ENCODE data around the gene P2RY6.
"Not testable (repeated sequence)": the region's sequence is repeated elsewhere in the genome, so short reads cannot be mapped to it uniquely, and the experiment has no call there.

Gene P2RY6

DNA sequence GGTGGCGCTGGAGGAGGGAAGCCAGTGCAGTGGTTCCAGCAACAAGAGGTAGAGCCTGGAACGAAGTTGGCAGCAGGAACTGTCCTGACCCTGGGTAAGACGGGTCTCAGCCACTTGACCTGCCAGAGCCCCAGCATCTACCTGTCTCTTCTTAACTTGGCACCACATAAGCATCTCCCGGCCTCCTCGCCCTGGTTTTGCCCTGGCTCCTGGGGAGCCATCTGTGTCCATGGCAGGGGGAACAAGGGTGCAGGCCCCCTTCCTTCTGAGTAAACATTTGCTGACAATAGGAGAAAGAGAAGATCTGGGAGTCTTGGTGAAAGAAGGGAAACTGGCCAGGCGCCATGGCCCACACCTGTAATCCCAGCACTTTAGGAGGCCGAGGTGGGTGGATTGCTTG, 41.2 kb upstream of the P2RY6 start:
- H3K4me3 ChIP-seq (ENCODE audit: low read length): no peak overlapping the region
- no peak overlapping the region for H3K9ac ChIP-seq (ENCODE audit: low read length)
- H3K9me3 ChIP-seq (ENCODE audit: control insufficient read depth, low read length): no peaks in the 10 kb centered on the region
- H3K27me3 ChIP-seq (ENCODE audit: control insufficient read depth, insufficient read depth, low read length): no peaks in the 10 kb centered on the region
- H3K4me1 ChIP-seq (ENCODE audit: control insufficient read depth, insufficient read depth, low read length): peaks cover 7% of the 10 kb centered on the region
- no peaks in the 10 kb centered on the region for H3K36me3 ChIP-seq (ENCODE audit: control insufficient read depth, insufficient read depth, low read length)

DNA sequence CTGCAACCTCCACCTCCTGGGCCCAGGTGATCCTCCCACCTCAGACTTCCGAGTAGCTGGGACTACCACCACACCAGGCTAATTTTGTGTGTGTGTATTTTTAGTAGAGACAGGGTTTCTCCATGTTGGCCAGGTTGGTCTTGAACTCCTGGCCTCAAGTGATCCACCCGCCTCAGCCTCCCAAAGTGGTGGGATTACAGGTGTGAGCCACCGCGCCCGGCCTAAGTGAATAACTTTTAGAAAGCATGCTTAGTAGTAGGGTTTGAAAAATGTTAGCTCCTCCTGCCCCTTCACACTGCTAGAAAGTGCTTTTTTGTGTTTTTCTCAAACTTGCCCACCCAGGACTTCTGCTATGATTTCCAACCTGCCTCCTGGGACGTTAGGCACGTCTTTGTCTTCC, 39.7 kb upstream of the P2RY6 start:
- H3K36me3 ChIP-seq (ENCODE audit: control insufficient read depth, insufficient read depth, low read length); H3K4me3 ChIP-seq (ENCODE audit: low read length); H3K4me1 ChIP-seq (ENCODE audit: control insufficient read depth, insufficient read depth, low read length); H3K27me3 ChIP-seq (ENCODE audit: control insufficient read depth, insufficient read depth, low read length); H3K9me3 ChIP-seq (ENCODE audit: control insufficient read depth, low read length); H3K9ac ChIP-seq (ENCODE audit: low read length): not testable (repeated sequence)

DNA sequence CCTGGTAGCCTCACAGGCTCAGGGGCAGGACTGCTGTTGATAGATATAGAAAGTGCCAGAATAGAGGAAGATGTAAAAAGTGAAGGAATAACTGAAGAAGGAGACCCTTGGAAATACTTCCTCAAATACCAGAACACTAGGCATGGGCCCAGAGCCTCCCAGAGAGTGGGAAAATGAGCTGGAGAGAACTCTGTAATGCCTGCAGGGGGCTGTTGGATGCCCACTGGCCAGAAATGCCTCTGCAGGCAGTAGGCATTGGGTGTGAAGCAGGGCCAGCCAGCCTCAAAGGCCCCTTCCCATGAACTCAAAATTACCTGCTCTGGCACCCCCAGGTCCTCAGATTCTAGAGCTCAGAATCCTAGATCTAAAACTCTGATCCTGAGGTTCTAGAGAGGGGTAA, 38.9 kb upstream of the P2RY6 start:
- Histone ChIP-seq H3K9me3 (ENCODE audit: control insufficient read depth, low read length) (no peaks in the 10 kb centered on the region), H3K4me1 (ENCODE audit: control insufficient read depth, insufficient read depth, low read length) (no peaks in the 10 kb centered on the region), H3K36me3 (ENCODE audit: control insufficient read depth, insufficient read depth, low read length) (no peaks in the 10 kb centered on the region), H3K4me3 (ENCODE audit: low read length) (no peak overlapping the region), H3K9ac (ENCODE audit: low read length) (no peak overlapping the region), H3K27me3 (ENCODE audit: control insufficient read depth, insufficient read depth, low read length) (no peaks in the 10 kb centered on the region)

DNA sequence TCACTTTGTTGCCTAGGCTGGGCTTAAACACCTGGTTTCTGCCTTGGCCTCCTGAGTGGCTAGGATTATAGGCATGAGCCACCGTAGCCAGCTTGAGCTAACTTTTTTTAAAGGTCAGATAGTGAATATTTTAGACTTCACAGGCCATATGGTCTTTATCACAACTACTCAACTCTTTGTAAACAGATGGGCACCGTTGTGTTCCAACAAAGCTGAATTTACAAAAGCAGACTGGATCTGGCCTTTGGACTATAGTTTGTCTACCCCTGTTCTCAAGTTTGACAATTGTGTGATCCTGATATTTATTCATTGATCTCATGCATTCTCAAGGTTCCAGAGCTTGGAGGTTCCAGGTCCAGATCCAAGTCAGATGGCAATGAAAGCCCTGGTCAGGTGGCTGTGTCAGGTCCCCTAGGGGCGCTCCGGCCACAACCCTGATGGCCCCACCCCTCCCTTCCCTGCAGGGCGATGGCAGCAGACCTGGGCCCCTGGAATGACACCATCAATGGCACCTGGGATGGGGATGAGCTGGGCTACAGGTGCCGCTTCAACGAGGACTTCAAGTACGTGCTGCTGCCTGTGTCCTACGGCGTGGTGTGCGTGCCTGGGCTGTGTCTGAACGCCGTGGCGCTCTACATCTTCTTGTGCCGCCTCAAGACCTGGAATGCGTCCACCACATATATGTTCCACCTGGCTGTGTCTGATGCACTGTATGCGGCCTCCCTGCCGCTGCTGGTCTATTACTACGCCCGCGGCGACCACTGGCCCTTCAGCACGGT, 38.3 kb upstream of the P2RY6 start:
- Histone ChIP-seq H3K4me1 (ENCODE audit: control insufficient read depth, insufficient read depth, low read length) (no peaks in the 10 kb centered on the region), H3K36me3 (ENCODE audit: control insufficient read depth, insufficient read depth, low read length) (no peaks in the 10 kb centered on the region), H3K4me3 (ENCODE audit: low read length) (no peak overlapping the region), H3K9ac (ENCODE audit: low read length) (no peak overlapping the region), H3K27me3 (ENCODE audit: control insufficient read depth, insufficient read depth, low read length) (no peaks in the 10 kb centered on the region), H3K9me3 (ENCODE audit: control insufficient read depth, low read length) (no peaks in the 10 kb centered on the region)

DNA sequence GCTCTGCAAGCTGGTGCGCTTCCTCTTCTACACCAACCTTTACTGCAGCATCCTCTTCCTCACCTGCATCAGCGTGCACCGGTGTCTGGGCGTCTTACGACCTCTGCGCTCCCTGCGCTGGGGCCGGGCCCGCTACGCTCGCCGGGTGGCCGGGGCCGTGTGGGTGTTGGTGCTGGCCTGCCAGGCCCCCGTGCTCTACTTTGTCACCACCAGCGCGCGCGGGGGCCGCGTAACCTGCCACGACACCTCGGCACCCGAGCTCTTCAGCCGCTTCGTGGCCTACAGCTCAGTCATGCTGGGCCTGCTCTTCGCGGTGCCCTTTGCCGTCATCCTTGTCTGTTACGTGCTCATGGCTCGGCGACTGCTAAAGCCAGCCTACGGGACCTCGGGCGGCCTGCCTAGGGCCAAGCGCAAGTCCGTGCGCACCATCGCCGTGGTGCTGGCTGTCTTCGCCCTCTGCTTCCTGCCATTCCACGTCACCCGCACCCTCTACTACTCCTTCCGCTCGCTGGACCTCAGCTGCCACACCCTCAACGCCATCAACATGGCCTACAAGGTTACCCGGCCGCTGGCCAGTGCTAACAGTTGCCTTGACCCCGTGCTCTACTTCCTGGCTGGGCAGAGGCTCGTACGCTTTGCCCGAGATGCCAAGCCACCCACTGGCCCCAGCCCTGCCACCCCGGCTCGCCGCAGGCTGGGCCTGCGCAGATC, 37.5 kb upstream of the P2RY6 start:
- H3K9ac ChIP-seq (ENCODE audit: low read length): no peak overlapping the region
- no peaks in the 10 kb centered on the region for H3K4me1 ChIP-seq (ENCODE audit: control insufficient read depth, insufficient read depth, low read length)
- no peaks in the 10 kb centered on the region for H3K9me3 ChIP-seq (ENCODE audit: control insufficient read depth, low read length)
- H3K4me3 ChIP-seq (ENCODE audit: low read length): no peak overlapping the region
- no peaks in the 10 kb centered on the region for H3K27me3 ChIP-seq (ENCODE audit: control insufficient read depth, insufficient read depth, low read length)
- no peaks in the 10 kb centered on the region for H3K36me3 ChIP-seq (ENCODE audit: control insufficient read depth, insufficient read depth, low read length)

DNA sequence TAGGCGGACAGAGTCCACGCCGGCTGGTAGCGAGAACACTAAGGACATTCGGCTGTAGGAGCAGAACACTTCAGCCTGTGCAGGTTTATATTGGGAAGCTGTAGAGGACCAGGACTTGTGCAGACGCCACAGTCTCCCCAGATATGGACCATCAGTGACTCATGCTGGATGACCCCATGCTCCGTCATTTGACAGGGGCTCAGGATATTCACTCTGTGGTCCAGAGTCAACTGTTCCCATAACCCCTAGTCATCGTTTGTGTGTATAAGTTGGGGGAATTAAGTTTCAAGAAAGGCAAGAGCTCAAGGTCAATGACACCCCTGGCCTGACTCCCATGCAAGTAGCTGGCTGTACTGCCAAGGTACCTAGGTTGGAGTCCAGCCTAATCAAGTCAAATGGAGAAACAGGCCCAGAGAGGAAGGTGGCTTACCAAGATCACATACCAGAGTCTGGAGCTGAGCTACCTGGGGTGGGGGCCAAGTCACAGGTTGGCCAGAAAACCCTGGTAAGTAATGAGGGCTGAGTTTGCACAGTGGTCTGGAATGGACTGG, 36.8 kb upstream of the P2RY6 start:
- no peaks in the 10 kb centered on the region for H3K9me3 ChIP-seq (ENCODE audit: control insufficient read depth, low read length)
- no peaks in the 10 kb centered on the region for H3K36me3 ChIP-seq (ENCODE audit: control insufficient read depth, insufficient read depth, low read length)
- H3K27me3 ChIP-seq (ENCODE audit: control insufficient read depth, insufficient read depth, low read length): no peaks in the 10 kb centered on the region
- no peaks in the 10 kb centered on the region for H3K4me1 ChIP-seq (ENCODE audit: control insufficient read depth, insufficient read depth, low read length)
- H3K9ac ChIP-seq (ENCODE audit: low read length): no peak overlapping the region
- no peak overlapping the region for H3K4me3 ChIP-seq (ENCODE audit: low read length)

DNA sequence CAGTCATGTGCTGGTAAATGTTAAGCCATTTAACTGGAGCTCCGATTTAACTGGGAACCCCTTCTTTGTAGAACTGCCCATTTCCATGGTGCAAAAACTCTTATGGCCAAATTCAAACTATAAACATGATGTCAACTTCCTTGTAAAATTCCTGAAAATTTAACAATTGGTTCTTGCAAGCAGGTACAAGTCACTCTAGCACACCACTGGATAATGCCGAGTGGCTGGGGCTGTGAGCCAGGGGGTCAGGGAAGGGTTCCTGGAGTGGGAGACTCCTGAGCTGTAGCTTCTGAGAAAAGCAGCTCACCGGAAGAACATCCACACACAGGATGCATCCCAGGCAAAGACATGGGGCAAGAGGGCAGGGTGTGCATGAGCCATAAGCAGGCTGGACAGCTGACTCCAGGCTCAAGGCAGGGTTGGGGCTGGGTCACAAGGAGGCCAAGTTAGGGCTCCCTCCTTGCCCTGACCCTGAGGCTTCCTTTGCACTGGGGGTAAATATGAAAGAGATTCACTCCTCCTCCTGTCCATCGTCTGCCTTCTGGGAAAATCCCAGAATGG, 35.9 kb upstream of the P2RY6 start:
- Histone ChIP-seq H3K4me3 (ENCODE audit: low read length) (no peak overlapping the region), H3K27me3 (ENCODE audit: control insufficient read depth, insufficient read depth, low read length) (no peaks in the 10 kb centered on the region), H3K36me3 (ENCODE audit: control insufficient read depth, insufficient read depth, low read length) (no peaks in the 10 kb centered on the region), H3K9me3 (ENCODE audit: control insufficient read depth, low read length) (no peaks in the 10 kb centered on the region), H3K4me1 (ENCODE audit: control insufficient read depth, insufficient read depth, low read length) (no peaks in the 10 kb centered on the region), H3K9ac (ENCODE audit: low read length) (no peak overlapping the region)

DNA sequence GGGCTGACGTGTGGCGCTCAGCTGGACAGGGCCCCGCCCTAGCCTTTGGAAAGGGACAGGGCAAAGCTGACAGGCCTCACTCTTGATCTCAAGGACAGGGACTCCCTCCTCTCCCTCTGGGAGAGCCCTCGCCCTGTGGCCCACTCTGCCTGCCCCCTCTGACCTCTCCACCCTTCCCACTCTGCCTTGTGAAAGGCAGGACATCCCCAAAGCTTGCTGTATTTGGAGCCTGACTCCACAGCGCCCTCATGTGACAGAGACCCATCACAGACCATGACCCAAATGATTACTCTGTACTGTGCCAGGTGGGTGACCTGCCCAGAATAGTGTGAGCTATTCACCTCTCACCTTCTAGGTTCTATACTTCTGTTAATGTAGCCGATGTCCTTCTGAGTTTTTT, 35.3 kb upstream of the P2RY6 start:
- H3K4me1 ChIP-seq (ENCODE audit: control insufficient read depth, insufficient read depth, low read length): no peaks in the 10 kb centered on the region
- no peak overlapping the region for H3K9ac ChIP-seq (ENCODE audit: low read length)
- no peak overlapping the region for H3K4me3 ChIP-seq (ENCODE audit: low read length)
- H3K9me3 ChIP-seq (ENCODE audit: control insufficient read depth, low read length): no peaks in the 10 kb centered on the region
- no peaks in the 10 kb centered on the region for H3K36me3 ChIP-seq (ENCODE audit: control insufficient read depth, insufficient read depth, low read length)
- H3K27me3 ChIP-seq (ENCODE audit: control insufficient read depth, insufficient read depth, low read length): no peaks in the 10 kb centered on the region

DNA sequence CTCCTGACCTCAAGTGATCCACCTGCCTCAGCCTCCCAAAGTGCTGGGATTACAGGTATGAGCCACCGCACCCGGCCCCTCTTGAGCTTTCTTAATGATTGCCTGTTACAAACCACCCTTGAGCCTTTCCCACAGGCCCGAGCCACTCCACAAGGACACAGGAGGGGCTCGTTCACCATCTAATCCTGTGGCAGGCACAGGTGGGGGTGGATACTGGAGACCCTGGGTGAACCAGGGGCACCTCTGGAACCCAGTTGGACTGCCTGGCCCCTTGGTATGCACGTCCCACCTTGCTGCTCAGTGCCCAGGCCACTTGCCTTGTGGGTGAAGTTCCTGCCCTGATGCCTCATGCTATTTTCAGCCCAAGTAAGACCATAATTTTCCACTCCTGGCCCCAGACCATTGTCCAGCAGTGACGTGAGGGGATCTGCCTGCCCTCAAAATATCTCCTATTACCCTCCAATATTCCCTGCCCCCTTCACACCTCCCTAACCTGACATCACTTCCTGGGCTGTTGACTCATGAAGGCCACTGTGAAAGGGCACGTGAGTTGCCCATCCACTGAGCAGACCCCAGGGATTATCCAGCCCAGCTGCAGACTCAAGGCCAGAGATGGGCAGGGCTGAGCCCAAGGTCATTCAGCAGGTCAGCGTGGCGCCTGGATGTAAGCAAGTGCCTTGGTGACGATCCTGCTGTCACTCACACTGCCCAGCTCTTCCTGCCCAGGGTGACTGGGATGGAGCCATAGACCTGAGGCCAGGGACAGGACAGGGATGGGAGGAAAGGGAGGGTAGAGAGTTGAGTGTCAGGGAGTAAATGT, 34.5 kb upstream of the P2RY6 start:
- Histone ChIP-seq H3K9ac (ENCODE audit: low read length) (no peak overlapping the region), H3K9me3 (ENCODE audit: control insufficient read depth, low read length) (no peaks in the 10 kb centered on the region), H3K36me3 (ENCODE audit: control insufficient read depth, insufficient read depth, low read length) (no peaks in the 10 kb centered on the region), H3K4me1 (ENCODE audit: control insufficient read depth, insufficient read depth, low read length) (peaks cover 5% of the 10 kb centered on the region), H3K27me3 (ENCODE audit: control insufficient read depth, insufficient read depth, low read length) (no peaks in the 10 kb centered on the region), H3K4me3 (ENCODE audit: low read length) (no peak overlapping the region)

DNA sequence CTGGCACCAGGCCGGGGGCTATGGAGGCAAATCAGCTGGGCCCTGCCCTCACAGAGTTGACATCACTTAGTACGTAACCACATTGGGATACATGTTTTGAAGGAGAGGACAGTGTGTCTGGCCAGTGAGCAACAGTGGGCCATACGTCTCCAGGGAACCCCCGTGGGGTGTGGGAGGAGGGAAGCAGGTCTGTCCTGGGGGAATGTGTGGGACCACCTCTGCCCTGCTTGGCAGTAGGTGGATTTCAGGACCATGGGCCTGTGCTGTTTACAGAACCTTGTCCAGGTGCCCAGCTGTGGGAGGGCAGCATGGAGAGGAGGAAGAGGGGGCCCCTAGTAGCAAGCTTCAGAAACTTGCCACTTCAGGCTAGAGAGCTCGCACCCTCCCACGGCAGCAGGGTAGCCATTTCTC, 33.0 kb upstream of the P2RY6 start:
- Histone ChIP-seq H3K4me3 (ENCODE audit: low read length) (no peak overlapping the region), H3K36me3 (ENCODE audit: control insufficient read depth, insufficient read depth, low read length) (no peaks in the 10 kb centered on the region), H3K4me1 (ENCODE audit: control insufficient read depth, insufficient read depth, low read length) (peaks cover 5% of the 10 kb centered on the region), H3K9ac (ENCODE audit: low read length) (no peak overlapping the region), H3K27me3 (ENCODE audit: control insufficient read depth, insufficient read depth, low read length) (no peaks in the 10 kb centered on the region), H3K9me3 (ENCODE audit: control insufficient read depth, low read length) (no peaks in the 10 kb centered on the region)

DNA sequence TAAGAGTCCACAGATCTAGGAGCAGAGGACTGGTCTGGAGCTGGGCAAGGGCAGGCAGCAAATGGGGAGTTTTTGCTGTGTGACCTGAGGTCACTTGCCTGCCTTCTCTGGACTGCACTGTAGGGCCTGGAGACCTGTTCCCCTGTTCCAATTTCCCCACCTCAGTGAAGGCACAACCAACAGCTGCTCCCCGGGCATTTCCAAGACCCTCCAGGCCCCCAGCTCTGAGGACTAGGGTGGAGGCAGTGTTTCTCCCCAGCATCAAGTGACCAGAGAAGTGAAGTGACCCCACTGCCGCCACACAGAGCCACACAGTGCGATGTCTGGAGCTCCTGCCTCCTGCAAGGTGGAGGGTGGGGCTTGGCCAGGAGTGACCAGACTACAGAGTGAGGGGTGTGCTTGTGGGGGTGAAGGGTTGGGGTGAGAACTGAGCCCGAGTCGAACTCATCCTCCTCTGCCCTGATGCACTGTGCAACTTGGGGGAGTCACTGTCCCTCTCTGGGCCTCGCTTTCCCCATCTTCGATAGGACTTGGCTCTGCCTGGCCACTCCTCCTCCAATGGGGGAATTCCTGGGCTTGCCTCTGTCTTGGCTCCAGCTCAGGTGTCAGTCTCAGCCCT, 32.5 kb upstream of the P2RY6 start:
- Histone ChIP-seq H3K9me3 (ENCODE audit: control insufficient read depth, low read length) (no peaks in the 10 kb centered on the region), H3K9ac (ENCODE audit: low read length) (no peak overlapping the region), H3K36me3 (ENCODE audit: control insufficient read depth, insufficient read depth, low read length) (no peaks in the 10 kb centered on the region), H3K27me3 (ENCODE audit: control insufficient read depth, insufficient read depth, low read length) (no peaks in the 10 kb centered on the region), H3K4me3 (ENCODE audit: low read length) (no peak overlapping the region), H3K4me1 (ENCODE audit: control insufficient read depth, insufficient read depth, low read length) (peaks cover 5% of the 10 kb centered on the region)

Data from mucosa of stomach (tissue), 1 donor.